CD14-positive monocyte (primary cell): ENCODE data around the gene EPG5. TPM values are rescaled to one million over a fixed set of nuclear protein-coding genes. Genes with fewer than 3 reads are reported as not detected.

Source experiments
- DNase-seq, 3 donors: peaks; one replicate each; pipeline ENCODE4 v3.0.0-alpha.2; 2011 to 2022
- H2AFZ ChIP-seq: 2 replicates; pipeline ENCODE4 v1.6.0; 2012; ENCODE audit warnings: mild to moderate bottlenecking, low read depth, low read length, inconsistent platforms; ENCODE audit not compliant: insufficient read depth, poor library complexity, severe bottlenecking
- H3K27ac ChIP-seq, 2 donors: 1 replicate in 1 of 2; 2 replicates in 1 of 2; pipeline ENCODE4 v1.5.1; 2012 to 2013; ENCODE audit warnings: low read length in 2 of 2, control low read depth in 1 of 2, inconsistent platforms in 1 of 2, low read depth in 1 of 2, mild to moderate bottlenecking in 1 of 2
- H3K27me3 ChIP-seq, 2 donors: one replicate each; pipeline versions ENCODE4 v1.6.0 to v1.6.1; 2011 to 2013; ENCODE audit warnings: low read length in 2 of 2; ENCODE audit not compliant: control insufficient read depth in 2 of 2, insufficient read depth in 2 of 2
- H3K36me3 ChIP-seq, 2 donors: replicated peaks in 1 of 2; 1 replicate in 1 of 2; 2 replicates in 1 of 2; pipeline versions ENCODE4 v1.5.1 to v1.6.1; 2012 to 2013; ENCODE audit warnings: low read length in 2 of 2, control low read depth in 1 of 2, inconsistent platforms in 1 of 2, mild to moderate bottlenecking in 1 of 2; ENCODE audit not compliant: insufficient read depth in 2 of 2, control insufficient read depth in 1 of 2
- H3K4me1 ChIP-seq, 2 donors: 1 replicate in 1 of 2; 2 replicates in 1 of 2; pipeline versions ENCODE4 v1.5.1 to v1.6.1; 2012 to 2013; ENCODE audit warnings: low read length in 2 of 2, control low read depth in 1 of 2, inconsistent platforms in 1 of 2, mild to moderate bottlenecking in 1 of 2, moderate library complexity in 1 of 2; ENCODE audit not compliant: insufficient read depth in 2 of 2, control insufficient read depth in 1 of 2
- H3K4me2 ChIP-seq: replicated peaks from 2 replicates; pipeline ENCODE3; 2012; ENCODE audit warnings: low read length, moderate library complexity, mild to moderate bottlenecking; ENCODE audit not compliant: poor library complexity, severe bottlenecking; ENCODE audit errors: extremely low read depth
- H3K4me3 ChIP-seq, 3 experiments: fragments of 200-600 bp in 1 of 3; sonication (generic) in 1 of 3; replicated peaks in 1 of 3; 1 replicate in 2 of 3; 2 replicates in 1 of 3; pipeline ENCODE4 v1.5.1; 2011 to 2013; ENCODE audit warnings: low read length in 3 of 3, mild to moderate bottlenecking in 3 of 3, control low read depth in 2 of 3, low read depth in 2 of 3, inconsistent platforms in 1 of 3, moderate library complexity in 1 of 3
- H3K79me2 ChIP-seq: 2 replicates; pipeline ENCODE4 v1.6.0; 2012; ENCODE audit warnings: mild to moderate bottlenecking, control low read depth, inconsistent platforms, low read length, moderate library complexity; ENCODE audit not compliant: insufficient read depth
- H3K9ac ChIP-seq: 2 replicates; pipeline ENCODE4 v1.6.0; 2017; ENCODE audit warnings: low read length, mild to moderate bottlenecking; ENCODE audit not compliant: insufficient read depth, poor library complexity, severe bottlenecking
- H3K9me3 ChIP-seq, 2 donors: replicated peaks in 1 of 2; 1 replicate in 1 of 2; 2 replicates in 1 of 2; pipeline versions ENCODE4 v1.5.1 to v1.6.1; 2012 to 2013; ENCODE audit warnings: low read length in 2 of 2, control low read depth in 1 of 2; ENCODE audit not compliant: control insufficient read depth in 1 of 2, insufficient read depth in 1 of 2
- H4K20me1 ChIP-seq: 2 replicates; pipeline ENCODE4 v1.6.0; 2012; ENCODE audit warnings: mild to moderate bottlenecking, low read length, control low read depth, moderate library complexity; ENCODE audit not compliant: insufficient read depth
- H3K27ac Mint-ChIP-seq, 7 donors: one replicate each; pipeline ENCODE4 v1.8.0; 2020; ENCODE audit warnings: mild to moderate bottlenecking in 7 of 7, mixed read lengths in 7 of 7, moderate library complexity in 6 of 7, inconsistent platforms in 2 of 7
- H3K27me3 Mint-ChIP-seq, 3 donors: one replicate each; pipeline ENCODE4 v1.8.0; 2021 to 2022; ENCODE audit warnings: low read depth in 3 of 3, mild to moderate bottlenecking in 3 of 3, mixed read lengths in 3 of 3, moderate library complexity in 3 of 3, inconsistent platforms in 1 of 3
- H3K36me3 Mint-ChIP-seq, 2 donors: one replicate each; pipeline ENCODE4 v1.8.0; 2020; ENCODE audit warnings: mixed read lengths in 2 of 2, inconsistent platforms in 1 of 2, mild to moderate bottlenecking in 1 of 2
- H3K4me1 Mint-ChIP-seq: one replicate; pipeline ENCODE4 v1.8.0; 2020; ENCODE audit warnings: mild to moderate bottlenecking, mixed read lengths
- H3K4me3 Mint-ChIP-seq, 2 donors: one replicate each; pipeline ENCODE4 v1.8.0; 2020; ENCODE audit warnings: mild to moderate bottlenecking in 2 of 2, mixed read lengths in 2 of 2, moderate library complexity in 1 of 2
- H3K9me3 Mint-ChIP-seq, 7 donors: one replicate each; pipeline ENCODE4 v1.8.0; 2020 to 2022; ENCODE audit warnings: mixed read lengths in 7 of 7, mild to moderate bottlenecking in 6 of 7, moderate library complexity in 6 of 7, inconsistent platforms in 2 of 7
- WGBS: methylation state at CpG from one replicate; pipeline ENCODE4 v1.1.5; 2013; ENCODE audit warnings: missing lambda C conversion rate; ENCODE audit not compliant: insufficient coverage; 5-methylcytosine and 5-hydroxymethylcytosine counted together
- intact Hi-C, 2 donors: fragments of 100-400 bp; cut with micrococcal nuclease; formaldehyde crosslinking; loops; one replicate each; pipeline versions ENCODE4 v1.15.0 to v1.15.1; 2023
- polyA plus RNA-seq, 3 donors: library from polyadenylated mRNA; depleted of rRNA in 1 of 3; unstranded in 2 of 3; stranded (reverse) in 1 of 3; fragments of 300-500 nt in 2 of 3; fragments of >200 nt in 1 of 3; fragmentation: Illumina TruSeq in 2 of 3; gene quantifications; 1 replicate in 2 of 3; 2 replicates in 1 of 3; pipeline ENCODE4 v1.2.3, GENCODE V29; 2012 to 2021
- TF ChIP-seq, protein P1 (sequence below): fragments of 200-600 bp; IDR thresholded peaks from one replicate; pipeline ENCODE4 v1.8.0; 2022; ENCODE audit warnings: antibody characterized with exemption, mild to moderate bottlenecking

EPG5 gene
- polyA plus RNA-seq, 3 donors = 1.3 to 15.9 (median 1.4) TPM

DNA sequence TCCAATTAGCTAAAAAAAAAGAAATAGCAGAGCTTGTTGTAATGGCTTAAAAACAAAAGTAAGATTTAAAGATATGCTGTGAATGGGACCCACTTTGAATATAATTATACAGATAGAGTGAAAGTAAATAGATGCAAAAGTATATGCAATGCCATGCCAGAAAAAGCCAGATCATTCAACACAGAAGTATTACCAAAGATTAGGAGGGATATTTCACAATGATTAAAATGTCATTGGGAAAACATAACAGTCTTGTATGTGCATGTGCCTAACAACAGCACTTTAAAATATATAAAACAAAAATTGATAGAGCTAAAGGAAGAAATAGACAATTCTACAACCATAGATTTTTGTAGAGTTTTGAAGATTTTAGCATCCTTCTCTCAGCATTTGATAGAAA lies 161.6 kb downstream of the EPG5 start:
- Mint-ChIP-seq H3K4me3 (no peak overlapping the region), H3K36me3 (no peaks in the 10 kb centered on the region), H3K4me1 (peaks cover 22% of the 10 kb centered on the region), H3K27me3 (peaks cover 3 to 5% (median 4%) of the 10 kb centered on the region in 3 donors), H3K27ac (no peak overlapping the region), H3K9me3 (peaks cover 10 to 25% (median 15%) of the 10 kb centered on the region in 7 donors)
- H3K4me2 ChIP-seq = no peak overlapping the region
- peaks cover 3 to 4% of the 10 kb centered on the region in 2 donors for H3K9me3 ChIP-seq
- H3K79me2 ChIP-seq = no peaks in the 10 kb centered on the region
- H3K36me3 ChIP-seq = no peaks in the 10 kb centered on the region
- TF ChIP-seq, protein P1, sequence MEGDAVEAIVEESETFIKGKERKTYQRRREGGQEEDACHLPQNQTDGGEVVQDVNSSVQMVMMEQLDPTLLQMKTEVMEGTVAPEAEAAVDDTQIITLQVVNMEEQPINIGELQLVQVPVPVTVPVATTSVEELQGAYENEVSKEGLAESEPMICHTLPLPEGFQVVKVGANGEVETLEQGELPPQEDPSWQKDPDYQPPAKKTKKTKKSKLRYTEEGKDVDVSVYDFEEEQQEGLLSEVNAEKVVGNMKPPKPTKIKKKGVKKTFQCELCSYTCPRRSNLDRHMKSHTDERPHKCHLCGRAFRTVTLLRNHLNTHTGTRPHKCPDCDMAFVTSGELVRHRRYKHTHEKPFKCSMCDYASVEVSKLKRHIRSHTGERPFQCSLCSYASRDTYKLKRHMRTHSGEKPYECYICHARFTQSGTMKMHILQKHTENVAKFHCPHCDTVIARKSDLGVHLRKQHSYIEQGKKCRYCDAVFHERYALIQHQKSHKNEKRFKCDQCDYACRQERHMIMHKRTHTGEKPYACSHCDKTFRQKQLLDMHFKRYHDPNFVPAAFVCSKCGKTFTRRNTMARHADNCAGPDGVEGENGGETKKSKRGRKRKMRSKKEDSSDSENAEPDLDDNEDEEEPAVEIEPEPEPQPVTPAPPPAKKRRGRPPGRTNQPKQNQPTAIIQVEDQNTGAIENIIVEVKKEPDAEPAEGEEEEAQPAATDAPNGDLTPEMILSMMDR = no peak
- peaks cover 3 to 9% of the 10 kb centered on the region in 2 donors for H3K4me1 ChIP-seq
- H2AFZ ChIP-seq = no peak overlapping the region
- H3K9ac ChIP-seq = no peak overlapping the region
- H3K4me3 ChIP-seq = no peak overlapping the region
- no peak for DNase-seq
- H3K27ac ChIP-seq = no peak overlapping the region
- H4K20me1 ChIP-seq = no peaks in the 10 kb centered on the region
- H3K27me3 ChIP-seq = no peaks in the 10 kb centered on the region
- intact Hi-C loops = no loop called here

DNA sequence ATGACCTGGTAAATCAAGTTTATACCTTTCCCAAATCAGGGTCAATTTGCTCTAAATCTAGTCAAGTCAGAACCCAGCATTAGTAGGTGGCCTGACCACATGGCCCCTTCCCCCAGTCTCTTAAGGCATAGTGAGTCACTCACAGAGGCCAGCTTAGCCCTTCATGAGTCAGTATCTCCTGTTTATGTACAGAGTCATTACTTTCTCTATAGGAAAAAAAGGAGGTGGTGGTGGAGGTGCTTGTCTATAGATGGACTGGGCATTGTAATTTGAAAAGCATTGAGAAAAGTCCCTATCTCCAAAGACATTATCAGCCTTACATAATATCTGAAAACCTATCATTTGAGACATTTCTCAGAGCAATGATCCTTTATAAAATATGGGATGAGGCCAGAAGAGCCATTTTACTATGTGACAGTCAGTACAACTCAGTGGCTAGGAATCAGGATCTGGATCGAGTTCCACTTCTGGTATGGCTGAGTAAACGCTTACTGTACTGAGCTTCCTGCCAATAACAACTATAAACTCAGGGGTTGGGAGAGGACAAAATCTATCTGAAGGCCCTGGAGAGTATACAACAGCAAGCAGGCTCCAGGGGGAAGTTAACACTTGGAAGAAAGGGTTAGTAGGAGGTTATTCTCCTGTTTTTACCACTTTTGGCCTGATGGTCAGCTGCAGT lies 164.2 kb downstream of the EPG5 start:
- no peaks in the 10 kb centered on the region for H4K20me1 ChIP-seq
- TF ChIP-seq, protein P1 = no peak
- peak overlapping the region in 1 of 7 donors; percentile 47 for H3K27ac Mint-ChIP-seq
- H3K36me3 Mint-ChIP-seq = no peaks in the 10 kb centered on the region
- peak in 2 of 3 donors; percentile 33 to 45 for DNase-seq
- H3K4me1 Mint-ChIP-seq = peaks cover 22% of the 10 kb centered on the region
- intact Hi-C loops = no loop called here
- no peak overlapping the region for H3K4me2 ChIP-seq
- H3K79me2 ChIP-seq = no peaks in the 10 kb centered on the region
- H2AFZ ChIP-seq = no peak overlapping the region
- H3K27me3 ChIP-seq = no peaks in the 10 kb centered on the region
- H3K36me3 ChIP-seq = no peaks in the 10 kb centered on the region
- peaks cover 8 to 13% of the 10 kb centered on the region in 2 donors for H3K9me3 ChIP-seq
- H3K27me3 Mint-ChIP-seq = peaks cover 2 to 4% (median 4%) of the 10 kb centered on the region in 3 donors
- no peak overlapping the region for H3K9ac ChIP-seq
- H3K9me3 Mint-ChIP-seq = peaks cover 19 to 38% (median 24%) of the 10 kb centered on the region in 7 donors
- no peak overlapping the region for H3K27ac ChIP-seq
- H3K4me1 ChIP-seq = peaks cover 3 to 9% of the 10 kb centered on the region in 2 donors
- no peak overlapping the region for H3K4me3 Mint-ChIP-seq
- no CpG with 5 or more reads among the region's 2 CpGs for WGBS
- H3K4me3 ChIP-seq = no peak overlapping the region
